NCI-H2227 treated with DMSO at 0.1 percent for 48 hours (cell line): ENCODE measurements around the gene AXIN1.

ENCODE experiments used
- DNase-seq: peaks from one replicate; lab custom pipeline; 2025; lab: John Stamatoyannopoulos, UW

The AXIN1 gene

GRCh38 chr16:303760-304505 is 48.6 kb downstream of the AXIN1 start:
- no peak for DNase-seq

- no peak for DNase-seq
Measured at GRCh38 chr16:301950-302349, 50.6 kb downstream of the AXIN1 start.

- no peak for DNase-seq
Measured at GRCh38 chr16:301235-301634, 51.3 kb downstream of the AXIN1 start.

- no peak for DNase-seq
Measured at GRCh38 chr16:297832-298231, 54.7 kb downstream of the AXIN1 start.

- DNase-seq = no peak
Measured at GRCh38 chr16:296806-297510, 55.6 kb downstream of the AXIN1 start.

- DNase-seq = no peak
Measured at GRCh38 chr16:296276-296675, 56.2 kb downstream of the AXIN1 start.

- no peak for DNase-seq
Measured at GRCh38 chr16:293043-293775, 59.3 kb downstream of the AXIN1 start.

GRCh38 chr16:291539-291938 is 61.0 kb downstream of the AXIN1 start:
- DNase-seq = no peak

GRCh38 chr16:290681-291405 is 61.7 kb downstream of the AXIN1 start:
- no peak for DNase-seq

- DNase-seq = no peak
Measured at GRCh38 chr16:290015-290680, 62.4 kb downstream of the AXIN1 start.

- DNase-seq = no peak
Measured at GRCh38 chr16:289395-289997, 63.0 kb downstream of the AXIN1 start.

- DNase-seq = no peak
Measured at GRCh38 chr16:287981-288920, 64.3 kb downstream of the AXIN1 start.

GRCh38 chr16:287298-287811 is 65.2 kb downstream of the AXIN1 start:
- no peak for DNase-seq

GRCh38 chr16:286491-287297 is 65.8 kb downstream of the AXIN1 start:
- no peak for DNase-seq

GRCh38 chr16:285146-286055 is 67.1 kb downstream of the AXIN1 start:
- no peak for DNase-seq

- no peak for DNase-seq
Measured at GRCh38 chr16:284204-285120, 68.1 kb downstream of the AXIN1 start.
